ENCODE data around the gene VEZF1.

The VEZF1 gene

GRCh38 chr17:57939797-57940196 is 48.3 kb downstream of the VEZF1 start:
- no peak overlapping the region for H3K27ac Mint-ChIP-seq (ENCODE audit: low read depth)
- peaks cover 23% of the 10 kb centered on the region for H3K27me3 Mint-ChIP-seq
- peak; percentile 56 for ATAC-seq (replicated peaks; ENCODE audit: extremely low read depth, poor library complexity, severe bottlenecking)
- H3K4me1 Mint-ChIP-seq = peaks cover 9% of the 10 kb centered on the region
- no peaks in the 10 kb centered on the region for H3K9me3 Mint-ChIP-seq
- H3K4me3 Mint-ChIP-seq = no peak overlapping the region
- no peaks in the 10 kb centered on the region for H3K36me3 Mint-ChIP-seq (ENCODE audit: insufficient read depth)
- no peak for DNase-seq (ENCODE audit: low spot score in 2 of 2)

- ATAC-seq (replicated peaks; ENCODE audit: extremely low read depth, poor library complexity, severe bottlenecking) (no peak), DNase-seq (ENCODE audit: low spot score in 2 of 2) (no peak)
- H3K36me3 Mint-ChIP-seq (ENCODE audit: insufficient read depth) = no peaks in the 10 kb centered on the region
- no peak overlapping the region for H3K27ac Mint-ChIP-seq (ENCODE audit: low read depth)
- peaks cover 9% of the 10 kb centered on the region for H3K4me1 Mint-ChIP-seq
- H3K27me3 Mint-ChIP-seq = peaks cover 23% of the 10 kb centered on the region
- no peak overlapping the region for H3K4me3 Mint-ChIP-seq
- no peaks in the 10 kb centered on the region for H3K9me3 Mint-ChIP-seq
Measured at GRCh38 chr17:57938061-57938502, 50.0 kb downstream of the VEZF1 start.

GRCh38 chr17:57937492-57937891 is 50.6 kb downstream of the VEZF1 start:
- Mint-ChIP-seq H3K4me1 (peaks cover 9% of the 10 kb centered on the region), H3K27me3 (peaks cover 23% of the 10 kb centered on the region), H3K9me3 (no peaks in the 10 kb centered on the region), H3K36me3 (ENCODE audit: insufficient read depth) (no peaks in the 10 kb centered on the region), H3K4me3 (no peak overlapping the region), H3K27ac (ENCODE audit: low read depth) (no peak overlapping the region)
- ATAC-seq (replicated peaks; ENCODE audit: extremely low read depth, poor library complexity, severe bottlenecking) (no peak), DNase-seq (ENCODE audit: low spot score in 2 of 2) (no peak)

- H3K36me3 Mint-ChIP-seq (ENCODE audit: insufficient read depth) = no peaks in the 10 kb centered on the region
- ATAC-seq (replicated peaks; ENCODE audit: extremely low read depth, poor library complexity, severe bottlenecking) = no peak
- H3K27ac Mint-ChIP-seq (ENCODE audit: low read depth) = no peak overlapping the region
- peaks cover 9% of the 10 kb centered on the region for H3K4me1 Mint-ChIP-seq
- DNase-seq (ENCODE audit: low spot score in 2 of 2) = no peak
- H3K4me3 Mint-ChIP-seq = no peak overlapping the region
- H3K9me3 Mint-ChIP-seq = no peaks in the 10 kb centered on the region
- H3K27me3 Mint-ChIP-seq = peaks cover 31% of the 10 kb centered on the region
Measured at GRCh38 chr17:57935833-57936807, 51.9 kb downstream of the VEZF1 start.

GRCh38 chr17:57931488-57932137 is 56.4 kb downstream of the VEZF1 start:
- ATAC-seq (replicated peaks; ENCODE audit: extremely low read depth, poor library complexity, severe bottlenecking) (no peak), DNase-seq (ENCODE audit: low spot score in 2 of 2) (no peak)
- peaks cover 47% of the 10 kb centered on the region for H3K27me3 Mint-ChIP-seq
- H3K4me1 Mint-ChIP-seq = no peaks in the 10 kb centered on the region
- no peaks in the 10 kb centered on the region for H3K9me3 Mint-ChIP-seq
- H3K27ac Mint-ChIP-seq (ENCODE audit: low read depth) = no peak overlapping the region
- no peaks in the 10 kb centered on the region for H3K36me3 Mint-ChIP-seq (ENCODE audit: insufficient read depth)
- no peak overlapping the region for H3K4me3 Mint-ChIP-seq

GRCh38 chr17:57930239-57930638 is 57.8 kb downstream of the VEZF1 start:
- Mint-ChIP-seq H3K4me3 (no peak overlapping the region), H3K27ac (ENCODE audit: low read depth) (no peak overlapping the region), H3K9me3 (no peaks in the 10 kb centered on the region), H3K36me3 (ENCODE audit: insufficient read depth) (no peaks in the 10 kb centered on the region), H3K27me3 (peaks cover 58% of the 10 kb centered on the region), H3K4me1 (no peaks in the 10 kb centered on the region)
- DNase-seq (ENCODE audit: low spot score in 2 of 2) (no peak), ATAC-seq (replicated peaks; ENCODE audit: extremely low read depth, poor library complexity, severe bottlenecking) (no peak)

GRCh38 chr17:57929386-57929785 is 58.7 kb downstream of the VEZF1 start:
- Mint-ChIP-seq H3K27me3 (peaks cover 67% of the 10 kb centered on the region), H3K9me3 (no peaks in the 10 kb centered on the region), H3K4me3 (no peak overlapping the region), H3K27ac (ENCODE audit: low read depth) (no peak overlapping the region), H3K36me3 (ENCODE audit: insufficient read depth) (no peaks in the 10 kb centered on the region), H3K4me1 (no peaks in the 10 kb centered on the region)
- DNase-seq (ENCODE audit: low spot score in 2 of 2) (no peak), ATAC-seq (replicated peaks; ENCODE audit: extremely low read depth, poor library complexity, severe bottlenecking) (no peak)

- ATAC-seq (replicated peaks; ENCODE audit: extremely low read depth, poor library complexity, severe bottlenecking) = no peak
- no peak for DNase-seq (ENCODE audit: low spot score in 2 of 2)
- H3K4me3 Mint-ChIP-seq = no peak overlapping the region
- no peaks in the 10 kb centered on the region for H3K36me3 Mint-ChIP-seq (ENCODE audit: insufficient read depth)
- H3K27me3 Mint-ChIP-seq = peaks cover 68% of the 10 kb centered on the region
- H3K9me3 Mint-ChIP-seq = no peaks in the 10 kb centered on the region
- no peak overlapping the region for H3K27ac Mint-ChIP-seq (ENCODE audit: low read depth)
- H3K4me1 Mint-ChIP-seq = no peaks in the 10 kb centered on the region
Measured at GRCh38 chr17:57928928-57929327, 59.1 kb downstream of the VEZF1 start.

GRCh38 chr17:57927048-57927723 is 60.9 kb downstream of the VEZF1 start:
- Mint-ChIP-seq H3K27ac (ENCODE audit: low read depth) (no peak overlapping the region), H3K36me3 (ENCODE audit: insufficient read depth) (no peaks in the 10 kb centered on the region), H3K27me3 (peaks cover 67% of the 10 kb centered on the region), H3K4me1 (peaks cover 3% of the 10 kb centered on the region), H3K4me3 (no peak overlapping the region), H3K9me3 (no peaks in the 10 kb centered on the region)
- ATAC-seq (replicated peaks; ENCODE audit: extremely low read depth, poor library complexity, severe bottlenecking) = no peak
- DNase-seq (ENCODE audit: low spot score in 2 of 2) = no peak

- Mint-ChIP-seq H3K9me3 (no peaks in the 10 kb centered on the region), H3K27me3 (peaks cover 62% of the 10 kb centered on the region), H3K4me3 (no peak overlapping the region), H3K4me1 (peaks cover 4% of the 10 kb centered on the region), H3K36me3 (ENCODE audit: insufficient read depth) (no peaks in the 10 kb centered on the region), H3K27ac (ENCODE audit: low read depth) (no peak overlapping the region)
- DNase-seq (ENCODE audit: low spot score in 2 of 2) (no peak), ATAC-seq (replicated peaks; ENCODE audit: extremely low read depth, poor library complexity, severe bottlenecking) (no peak)
Measured at GRCh38 chr17:57926723-57927047, 61.4 kb downstream of the VEZF1 start.

- Mint-ChIP-seq H3K4me1 (peaks cover 4% of the 10 kb centered on the region), H3K27ac (ENCODE audit: low read depth) (no peak overlapping the region), H3K4me3 (no peak overlapping the region), H3K9me3 (no peaks in the 10 kb centered on the region), H3K27me3 (peaks cover 51% of the 10 kb centered on the region), H3K36me3 (ENCODE audit: insufficient read depth) (no peaks in the 10 kb centered on the region)
- no peak for DNase-seq (ENCODE audit: low spot score in 2 of 2)
- ATAC-seq (replicated peaks; ENCODE audit: extremely low read depth, poor library complexity, severe bottlenecking) = no peak
Measured at GRCh38 chr17:57925361-57925990, 62.6 kb downstream of the VEZF1 start.

- Mint-ChIP-seq H3K9me3 (no peaks in the 10 kb centered on the region), H3K36me3 (ENCODE audit: insufficient read depth) (no peaks in the 10 kb centered on the region), H3K27ac (ENCODE audit: low read depth) (no peak overlapping the region), H3K4me3 (no peak overlapping the region), H3K27me3 (peaks cover 44% of the 10 kb centered on the region), H3K4me1 (peaks cover 4% of the 10 kb centered on the region)
- ATAC-seq (replicated peaks; ENCODE audit: extremely low read depth, poor library complexity, severe bottlenecking) = no peak
- DNase-seq (ENCODE audit: low spot score in 2 of 2) = no peak
Measured at GRCh38 chr17:57924677-57925076, 63.4 kb downstream of the VEZF1 start.

Data from central memory CD8-positive, alpha-beta T cell (primary cell).